HG03457 (cell line): ENCODE measurements around the gene RPTOR.
"Not testable (repeated sequence)": the region's sequence is repeated elsewhere in the genome, so short reads cannot be mapped to it uniquely, and the experiment has no call there.

Source experiments
- ATAC-seq: cut with Tn5 transposase; IDR thresholded peaks from one replicate; pipeline ENCODE4 v1.9.1; 2021; ENCODE audit warnings: moderate number of reproducible peaks; ENCODE audit not compliant: unreplicated experiment

Gene RPTOR

DNA sequence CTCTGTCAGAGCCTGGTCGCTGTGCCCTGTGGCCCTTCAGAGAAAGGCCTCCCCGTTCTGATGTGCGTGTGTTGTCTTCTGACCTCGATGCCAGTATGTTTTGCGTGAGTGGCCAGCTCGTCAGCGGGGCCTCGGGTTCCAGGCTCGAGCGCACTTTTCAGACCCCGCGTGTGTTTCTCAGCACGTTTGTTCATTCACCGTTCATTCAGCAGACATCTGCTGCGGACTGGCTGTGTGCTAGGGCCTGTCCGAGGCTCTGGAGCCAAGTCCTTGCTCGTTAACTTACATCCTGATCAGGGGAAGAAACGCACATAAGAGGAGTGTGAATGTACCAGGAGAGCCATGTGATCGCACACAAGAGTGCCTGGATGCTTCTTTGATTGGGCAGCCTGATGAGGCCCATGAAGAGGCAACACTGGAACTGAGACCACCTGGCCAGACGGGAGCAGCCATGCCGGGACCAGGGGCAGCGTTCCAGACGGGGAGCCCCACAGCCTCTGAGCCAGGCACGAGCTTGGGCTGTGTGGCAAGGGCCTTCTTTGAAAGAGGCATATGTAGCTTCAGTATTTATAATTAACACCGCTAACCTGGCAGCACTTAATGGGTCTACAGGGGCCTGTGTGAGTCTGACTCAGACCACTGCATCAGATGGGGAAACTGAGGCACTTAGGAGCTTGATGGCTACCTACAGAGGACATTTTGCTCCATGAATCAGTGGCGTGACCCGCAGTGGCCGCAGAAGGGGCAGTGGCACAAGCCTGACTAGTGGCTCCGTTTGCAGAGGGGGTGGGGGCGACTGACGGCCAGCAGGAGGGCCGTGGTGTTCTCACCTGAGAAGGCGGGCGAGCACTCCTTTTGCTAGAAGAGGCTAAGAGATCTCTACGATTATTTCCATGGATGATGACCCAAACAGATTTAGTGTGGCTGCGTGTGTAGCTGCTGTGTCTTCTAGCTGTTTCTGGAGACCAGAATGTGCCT lies 259.1 kb downstream of the RPTOR start:
- ATAC-seq, result no peak

DNA sequence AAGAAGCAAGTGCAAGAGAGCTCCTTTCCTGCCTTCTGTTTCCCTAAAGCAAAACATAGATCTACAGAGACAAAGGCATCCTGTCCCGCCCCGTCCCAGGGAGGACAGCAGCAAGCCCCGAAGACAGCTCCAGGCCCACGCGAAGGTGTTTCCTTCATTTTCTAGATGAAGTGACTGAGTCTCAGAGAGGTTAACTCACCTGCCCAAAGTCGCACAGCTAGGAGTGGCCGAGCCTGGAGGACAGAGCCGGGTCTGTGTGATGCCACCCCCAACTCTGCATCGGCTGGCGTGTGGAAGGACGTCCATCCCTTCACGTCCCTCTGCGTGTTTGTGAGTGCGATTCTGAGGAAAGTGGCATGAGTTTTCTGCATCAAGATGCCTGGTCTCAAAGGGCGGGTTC lies 259.8 kb downstream of the RPTOR start:
- ATAC-seq, result no peak

GRCh38 chr17:80805032-80805751 lies 260.6 kb downstream of the RPTOR start:
- no peak for ATAC-seq

DNA sequence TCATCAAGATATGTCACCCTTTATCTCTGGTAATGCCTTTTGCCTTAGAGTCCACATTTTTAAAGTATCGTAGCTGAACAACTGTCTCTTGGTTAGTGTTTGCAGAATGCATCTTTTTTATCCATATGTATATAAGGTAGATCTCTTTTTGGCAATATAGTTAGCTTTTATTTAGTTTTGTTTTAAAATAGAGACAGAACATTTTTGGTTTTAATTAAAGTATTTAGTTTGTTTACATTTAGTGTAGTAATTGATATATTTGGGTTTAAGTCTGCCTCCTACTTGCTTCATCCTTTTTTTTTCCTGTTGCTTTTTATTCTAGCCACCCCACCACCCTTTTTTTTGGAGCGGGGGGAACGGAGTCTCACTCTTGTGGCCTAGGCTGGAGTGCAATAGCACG lies 262.4 kb downstream of the RPTOR start:
- ATAC-seq, result no peak

GRCh38 chr17:80807882-80808281 lies 263.2 kb downstream of the RPTOR start:
- ATAC-seq, result no peak

GRCh38 chr17:80811181-80812105 lies 266.8 kb downstream of the RPTOR start:
- no peak for ATAC-seq

- ATAC-seq, result no peak
Measured at GRCh38 chr17:80812362-80813088, 267.9 kb downstream of the RPTOR start.

- ATAC-seq, result no peak
Measured at GRCh38 chr17:80813318-80813717, 268.7 kb downstream of the RPTOR start.

- ATAC-seq, result no peak
Measured at GRCh38 chr17:80814491-80814890, 269.9 kb downstream of the RPTOR start.

- ATAC-seq, result no peak
Measured at GRCh38 chr17:80815151-80815681, 270.6 kb downstream of the RPTOR start.

DNA sequence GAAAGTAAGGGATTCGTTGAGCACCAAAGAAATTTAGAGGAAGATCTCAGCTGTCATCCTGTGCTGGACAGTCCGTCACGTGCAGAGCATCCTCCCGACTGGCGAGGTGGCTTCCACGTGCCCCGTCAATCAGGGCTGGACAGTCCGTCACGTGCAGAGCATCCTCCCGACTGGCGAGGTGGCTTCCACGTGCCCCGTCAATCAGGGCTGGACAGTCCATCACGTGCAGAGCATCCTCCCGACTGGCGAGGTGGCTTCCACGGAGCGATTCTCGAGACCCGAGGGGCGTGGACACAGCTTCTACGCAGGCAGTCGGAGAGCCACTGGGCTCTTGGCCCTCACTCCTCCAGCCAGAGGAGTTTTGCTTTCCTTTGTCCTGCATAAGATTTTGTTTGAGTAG lies 271.1 kb downstream of the RPTOR start:
- not testable (repeated sequence) for ATAC-seq

DNA sequence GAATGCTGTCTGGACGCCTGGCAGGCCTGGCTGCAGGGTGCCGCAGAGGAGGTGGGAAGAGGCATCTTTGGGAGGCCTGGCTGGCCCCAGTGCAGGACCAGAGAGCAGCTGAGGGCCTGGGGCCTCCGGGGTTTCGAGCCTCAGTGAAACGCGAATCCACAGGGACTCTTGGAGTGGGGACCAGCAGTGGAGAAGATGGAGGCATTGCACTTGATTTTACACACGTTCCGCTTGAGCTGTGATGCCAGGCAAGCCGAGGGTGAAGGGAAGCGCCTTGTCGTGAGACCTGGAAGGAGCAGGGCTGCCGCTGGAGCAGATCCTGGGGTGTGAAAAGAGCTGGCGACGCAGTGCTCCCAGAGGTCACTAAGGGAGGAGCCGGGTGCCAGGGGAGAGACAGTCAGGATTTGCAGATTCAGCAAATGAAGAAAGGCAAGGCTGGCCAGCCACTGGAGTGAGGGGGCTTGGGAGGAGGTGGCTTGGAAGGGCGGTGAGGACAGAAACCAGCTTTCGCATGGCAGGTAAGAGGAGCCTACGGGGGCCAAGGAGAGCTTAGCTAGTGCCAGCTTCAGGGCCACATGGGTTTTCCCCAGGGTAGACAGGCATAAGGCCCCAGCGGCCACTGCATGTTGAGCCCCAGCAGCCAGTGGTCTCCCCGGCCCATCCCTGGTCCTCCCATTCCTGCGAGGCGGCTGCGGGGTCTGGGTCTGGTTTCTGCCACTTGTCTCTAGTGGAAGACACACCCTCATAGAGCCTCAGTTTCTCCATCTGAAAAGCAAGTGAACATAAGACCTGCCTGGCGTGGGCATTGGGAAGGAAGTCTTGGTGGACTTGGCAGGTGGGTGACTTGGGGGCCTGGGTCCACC lies 271.8 kb downstream of the RPTOR start:
- no peak for ATAC-seq

DNA sequence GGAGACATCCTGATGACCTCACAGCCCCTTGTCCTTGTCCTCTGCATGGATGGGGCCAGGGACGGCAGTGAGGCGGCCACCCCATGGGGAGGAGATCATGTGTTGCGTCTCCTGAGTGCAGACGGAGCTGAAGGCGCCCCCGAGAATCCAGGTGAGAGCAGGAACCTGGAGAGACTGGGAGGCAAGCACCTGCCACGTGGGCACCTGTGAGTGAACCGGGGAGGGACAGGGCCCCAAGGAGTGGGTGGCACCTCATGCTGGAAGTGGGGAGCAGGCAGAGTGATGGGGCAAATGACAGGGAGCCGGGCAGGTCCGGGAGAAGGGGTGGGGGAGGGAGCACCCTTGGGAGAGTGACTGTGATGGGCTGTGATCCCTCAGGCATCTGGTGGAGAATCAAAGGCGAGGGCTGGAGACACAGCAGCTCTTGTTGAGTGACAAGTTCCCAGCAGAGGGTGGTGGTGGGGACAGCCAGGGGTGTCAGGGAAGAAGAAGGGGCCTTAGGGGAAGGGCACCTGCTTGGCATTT lies 272.7 kb downstream of the RPTOR start:
- ATAC-seq, result no peak

GRCh38 chr17:80817861-80818260 lies 273.2 kb downstream of the RPTOR start:
- ATAC-seq, result no peak

- ATAC-seq, result no peak
Measured at GRCh38 chr17:80818871-80819270, 274.2 kb downstream of the RPTOR start.

DNA sequence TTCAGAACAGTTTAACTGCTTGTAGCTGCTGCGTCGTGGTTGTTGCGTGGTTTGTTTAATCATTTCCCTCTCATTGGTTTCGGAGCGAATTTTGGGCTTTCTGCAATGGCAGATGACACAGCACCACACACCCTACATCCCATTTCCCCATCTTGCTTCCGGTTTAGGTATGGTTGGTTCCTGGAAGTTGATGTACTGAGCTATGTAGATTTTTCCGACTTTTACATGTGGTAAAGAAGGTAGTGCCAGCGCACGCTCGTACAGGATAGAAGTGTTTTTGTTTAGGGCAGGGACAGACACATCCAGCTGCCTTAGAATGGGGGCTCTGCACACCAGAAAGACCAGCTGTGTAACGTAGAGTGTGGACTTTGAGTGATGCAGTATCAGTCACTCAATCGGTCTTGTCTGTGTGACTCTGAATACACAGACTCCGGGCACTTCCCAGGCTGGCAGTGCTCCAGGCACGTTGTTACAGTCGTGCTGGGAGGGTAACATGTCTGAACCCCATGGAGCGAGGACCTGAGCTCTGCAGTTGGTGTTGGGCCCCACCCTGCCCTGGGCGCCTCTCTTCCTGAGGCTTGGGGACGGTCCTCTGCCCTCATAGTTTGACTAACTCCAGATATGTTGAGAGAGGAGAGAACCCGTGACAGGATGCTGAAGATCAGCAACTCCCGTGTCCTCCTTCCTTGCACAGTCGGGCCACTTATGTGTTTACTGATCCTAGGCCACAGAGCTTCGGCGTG lies 275.0 kb downstream of the RPTOR start:
- no peak for ATAC-seq

- ATAC-seq, result no peak
Measured at GRCh38 chr17:80820331-80820730, 275.7 kb downstream of the RPTOR start.

- no peak for ATAC-seq
Measured at GRCh38 chr17:80821546-80821945, 276.9 kb downstream of the RPTOR start.
